Stimulated activated CD4-positive, alpha-beta T cell treated with anti-CD3 and anti-CD28 coated beads, TNF-alpha, amount 100 ng/mL, for 24 hours (primary cell): ENCODE results near the gene KCNK16.

Experiments used
- DNase-seq, 3 experiments: peaks; one replicate each; pipeline ENCODE4 v3.0.0-alpha.2; 2020; ENCODE audit warnings: low read depth in 3 of 3

KCNK16 gene

DNA sequence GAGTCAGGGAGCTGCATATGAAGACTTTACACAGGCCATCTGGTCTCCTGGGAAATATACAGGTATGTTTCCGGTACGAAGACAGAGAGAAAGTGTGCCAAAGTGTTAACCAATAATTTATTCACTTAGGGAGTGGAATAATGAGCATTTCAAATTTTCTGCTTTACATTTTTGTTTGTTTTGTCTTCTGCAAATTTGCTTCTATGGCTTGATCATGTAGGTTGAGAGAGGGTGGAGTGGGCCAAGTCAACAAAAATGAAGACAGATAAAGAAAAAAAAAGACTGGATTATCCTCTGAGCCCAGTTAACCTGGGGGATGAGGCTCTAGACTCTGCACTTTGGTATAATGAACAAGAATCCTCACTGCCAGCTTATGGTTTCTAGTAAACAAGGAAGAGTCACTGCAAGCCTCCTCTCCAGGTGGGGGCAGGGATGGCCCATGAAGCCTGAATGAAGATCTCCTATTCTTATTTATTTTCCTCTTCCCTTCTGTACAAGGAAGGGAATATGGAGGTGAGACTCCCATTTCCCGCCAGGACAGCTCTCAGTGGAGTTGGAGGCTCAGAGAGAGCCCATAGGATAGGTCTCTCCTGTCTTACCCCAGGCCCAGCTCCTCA lies 46.0 kb downstream of the KCNK16 start:
- no peak for DNase-seq

DNA sequence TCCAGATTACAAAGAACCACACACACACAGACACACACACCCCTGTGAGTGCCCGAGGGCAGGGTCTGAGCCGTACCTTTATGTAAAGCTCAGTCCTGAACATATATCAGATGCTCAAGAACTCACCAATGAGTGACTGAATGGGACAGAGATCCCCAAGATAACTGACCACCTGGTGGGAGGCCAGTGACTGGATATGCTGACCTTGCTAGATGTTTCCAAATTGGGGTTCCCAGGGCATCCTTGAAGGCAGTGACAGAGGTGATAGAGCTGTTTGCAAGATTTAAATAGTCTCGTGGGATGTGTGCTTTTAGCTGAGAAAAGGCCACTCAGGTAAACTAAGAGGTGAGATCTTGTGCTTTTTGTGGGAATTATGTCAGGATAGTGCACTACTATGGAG lies 47.6 kb downstream of the KCNK16 start:
- DNase-seq: no peak

DNA sequence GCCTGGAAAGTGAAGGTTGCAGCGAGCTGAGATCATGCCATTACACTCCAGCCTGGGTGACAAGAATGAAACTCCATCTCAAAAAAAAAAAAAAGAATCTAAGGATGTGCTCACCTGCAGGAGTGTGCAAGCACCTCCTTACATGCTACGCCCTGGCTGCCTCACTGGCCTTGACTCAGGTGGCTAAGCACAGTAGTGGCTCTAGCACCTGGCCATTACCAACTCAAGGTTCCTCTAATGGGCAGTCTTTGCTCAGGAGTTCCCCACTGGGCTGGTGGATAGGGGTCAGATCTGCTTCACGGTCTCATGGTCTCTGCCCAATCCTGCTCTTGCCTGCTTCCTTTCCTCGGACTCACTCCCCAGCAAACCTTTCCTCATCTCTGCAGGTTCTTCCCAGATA lies 48.0 kb downstream of the KCNK16 start:
- no peak for DNase-seq

DNA sequence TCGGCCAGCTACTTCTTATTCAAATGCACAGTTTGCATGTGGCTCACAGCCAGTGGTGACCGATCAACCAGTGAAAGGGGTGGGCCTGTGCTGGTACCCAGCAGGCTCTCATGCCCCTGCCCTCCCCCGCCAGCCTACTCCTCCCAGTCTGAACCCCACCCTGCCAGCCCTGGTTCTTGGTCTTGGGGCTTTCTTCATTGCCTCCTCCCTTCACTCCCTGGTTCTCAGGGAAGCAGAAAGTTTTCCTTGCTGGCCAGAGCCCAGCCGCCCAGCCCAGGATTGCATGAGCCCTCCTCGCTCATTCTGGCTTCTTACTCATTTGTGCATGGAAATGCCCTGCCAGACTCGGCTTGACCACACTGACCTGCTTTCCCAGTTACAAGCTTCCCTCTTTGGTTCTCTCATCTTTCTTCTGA lies 49.1 kb downstream of the KCNK16 start:
- DNase-seq: no peak

DNA sequence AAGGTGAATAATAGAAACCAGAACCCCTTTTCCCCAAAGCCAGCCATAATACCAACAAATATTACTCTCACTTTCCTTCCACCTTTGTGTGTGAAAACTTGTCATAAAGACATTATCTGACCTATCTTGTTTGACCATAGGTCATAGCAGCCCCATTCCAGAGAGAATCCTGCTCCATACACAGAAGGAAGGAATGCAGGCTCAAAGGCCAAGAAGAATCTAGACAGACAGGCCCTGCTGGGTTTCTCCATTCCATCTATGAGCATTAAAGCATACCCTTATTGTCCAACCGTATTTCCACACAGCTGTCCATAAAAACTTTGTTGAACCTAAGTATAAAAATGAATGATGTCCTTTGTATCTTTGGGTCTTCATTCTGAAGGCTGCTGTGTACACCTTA lies 52.5 kb downstream of the KCNK16 start:
- no peak for DNase-seq

DNA sequence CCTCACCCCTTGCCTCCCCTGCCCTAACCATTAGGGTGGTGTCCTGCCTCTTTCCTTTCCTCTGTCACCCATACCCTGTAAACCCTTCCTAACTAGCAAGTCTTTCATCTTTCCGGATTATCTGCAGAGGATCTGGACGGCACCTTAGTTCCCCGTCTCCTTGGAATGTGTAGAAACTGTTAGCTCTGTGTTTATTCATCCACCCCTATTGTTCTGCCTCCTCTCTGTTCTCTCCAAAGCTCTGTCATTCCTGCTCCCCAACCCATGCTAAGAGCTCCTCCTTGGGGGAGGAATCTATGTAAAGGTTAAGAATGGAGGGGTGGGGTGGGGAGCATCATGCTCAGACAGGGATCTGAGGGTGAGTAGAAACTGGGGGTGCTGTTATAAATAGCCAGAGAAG lies 53.8 kb downstream of the KCNK16 start:
- no peak for DNase-seq

DNA sequence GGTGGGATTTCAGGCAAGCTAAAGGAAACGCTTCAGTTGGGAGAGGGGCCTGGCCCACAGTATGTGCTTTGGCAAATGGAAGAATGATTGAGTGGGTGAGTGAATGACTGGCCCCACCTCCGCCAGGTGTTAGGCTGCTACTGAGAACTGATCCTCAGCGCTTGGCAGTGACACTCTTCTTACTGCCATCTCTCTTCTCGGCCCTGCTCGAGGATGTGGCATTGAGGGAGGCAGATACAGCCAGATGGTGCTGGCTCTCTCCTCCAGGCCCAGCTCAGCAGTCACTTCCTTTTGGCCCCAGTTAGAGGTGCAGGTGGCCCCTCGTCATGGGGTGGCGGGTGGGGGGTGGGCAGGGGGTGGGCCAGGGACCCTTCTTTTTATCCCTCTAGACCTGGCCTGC lies 54.3 kb downstream of the KCNK16 start:
- no peak for DNase-seq

DNA sequence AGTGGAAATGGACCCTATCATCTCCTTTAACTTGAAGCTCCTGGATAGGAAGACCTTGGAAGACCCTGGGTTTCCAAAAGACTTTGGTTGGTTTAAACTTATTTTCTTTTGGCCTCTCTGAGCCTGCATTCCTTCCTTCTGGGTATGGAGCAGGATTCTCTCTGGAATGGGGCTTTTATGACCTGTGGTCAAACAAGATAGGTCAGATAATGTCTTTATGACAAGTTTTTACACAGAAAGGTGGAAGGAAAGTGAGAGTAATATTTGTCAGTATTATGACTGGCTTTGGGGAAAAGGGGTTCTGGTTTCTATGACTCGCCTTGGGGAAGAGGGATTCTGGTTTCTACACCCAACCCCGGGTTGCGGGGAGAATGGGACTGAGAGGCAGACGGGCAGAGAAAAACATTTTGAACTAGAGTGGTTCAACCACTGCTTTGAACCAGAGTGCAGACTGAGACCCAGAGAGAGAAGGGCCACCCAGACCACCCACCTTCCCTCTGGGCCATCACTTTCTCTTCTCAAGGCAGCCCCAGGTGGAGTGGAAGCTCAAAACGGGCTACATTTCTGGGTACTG lies 55.6 kb downstream of the KCNK16 start:
- DNase-seq: no peak

DNA sequence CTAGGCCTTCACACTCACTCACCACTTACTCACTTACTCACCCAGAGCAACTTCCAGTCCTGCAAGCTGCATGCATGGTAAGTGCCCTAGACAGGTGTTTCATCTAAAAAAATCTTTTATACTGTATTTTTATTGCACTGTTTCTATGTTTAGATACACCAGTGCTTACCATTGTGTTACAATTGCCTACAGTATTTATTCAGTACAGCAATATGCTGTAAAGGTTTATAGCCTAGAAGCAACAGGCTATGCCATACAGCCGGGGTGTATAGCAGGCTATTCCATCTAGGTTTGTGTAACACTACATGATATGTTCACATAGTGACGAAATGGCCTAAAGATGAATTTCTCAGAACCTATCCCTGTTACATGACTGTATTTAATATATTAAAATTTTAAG lies 56.1 kb downstream of the KCNK16 start:
- no peak for DNase-seq
